OCI-LY1 (cell line): ENCODE measurements around the gene DGKG.

Experiments
- CTCF ChIP-seq: fragments of 200-600 bp; sonication (generic), shearing (Covaris generic); IDR thresholded peaks from 2 replicates; pipeline ENCODE4 v1.5.1; 2017; ENCODE audit warnings: mild to moderate bottlenecking, antibody characterized with exemption, low read length, moderate library complexity, mixed read lengths
- EZH2 ChIP-seq: fragments of 200-600 bp; sonication (generic), shearing (Covaris generic); IDR thresholded peaks from 2 replicates; pipeline ENCODE4 v1.8.0; 2017; ENCODE audit warnings: borderline replicate concordance, mixed run types, mild to moderate bottlenecking, antibody characterized with exemption, low read length, moderate library complexity, mixed read lengths

GRCh38 chr3:186219211-186219638 is 142.8 kb downstream of the DGKG start:
- TF ChIP-seq CTCF (no peak), EZH2 (no peak)
